Breast epithelium (tissue), 4 donors: Measurements from ENCODE around the gene SMG7. TPM values are rescaled to one million over a fixed set of nuclear protein-coding genes. Genes with fewer than 3 reads are reported as not detected.

Source experiments
- DNase-seq, 2 donors: peaks; one replicate each; pipeline ENCODE4 v3.0.0-alpha.2; 2019; ENCODE audit warnings: low spot score in 2 of 2
- H3K27ac ChIP-seq, 2 donors: fragments of 200-600 bp; sonication (generic) in 1 of 2; one replicate each; pipeline ENCODE4 v1.5.1; 2016 to 2019; ENCODE audit warnings: mild to moderate bottlenecking in 1 of 2
- H3K27me3 ChIP-seq, 2 donors: fragments of 200-600 bp; sonication (generic) in 1 of 2; one replicate each; pipeline versions ENCODE4 v1.5.1 to v1.6.0; 2017 to 2019; ENCODE audit warnings: control low read depth in 1 of 2, mild to moderate bottlenecking in 1 of 2
- H3K36me3 ChIP-seq: fragments of 200-600 bp; one replicate; pipeline ENCODE4 v1.5.1; 2019
- H3K4me1 ChIP-seq, 2 donors: fragments of 200-600 bp; sonication (generic); one replicate each; pipeline ENCODE4 v1.5.1; 2016 to 2019; ENCODE audit warnings: control low read depth in 1 of 2
- H3K4me3 ChIP-seq, 3 donors: fragments of 200-600 bp; sonication (generic); 1 replicate in 2 of 3; 2 replicates in 1 of 3; pipeline ENCODE4 v1.5.1; 2016 to 2019; ENCODE audit warnings: mild to moderate bottlenecking in 3 of 3, moderate library complexity in 2 of 3
- H3K9me3 ChIP-seq, 2 donors: fragments of 200-600 bp; sonication (generic) in 1 of 2; one replicate each; pipeline ENCODE4 v1.5.1; 2016 to 2019; ENCODE audit warnings: control low read depth in 1 of 2
- CTCF ChIP-seq, 3 donors: fragments of 450-650 bp; IDR thresholded peaks; one replicate each; pipeline ENCODE4 v1.5.1; 2016 to 2017; ENCODE audit warnings: antibody characterized with exemption in 3 of 3, mild to moderate bottlenecking in 3 of 3, moderate library complexity in 3 of 3
- POLR2A ChIP-seq: fragments of 450-650 bp; IDR thresholded peaks from one replicate; pipeline ENCODE4 v1.6.1; 2016; ENCODE audit warnings: antibody characterized with exemption, mild to moderate bottlenecking, moderate library complexity
- POLR2AphosphoS5 ChIP-seq, 3 donors: sonication (generic); formaldehyde crosslinking; IDR thresholded peaks; one replicate each; pipeline ENCODE4 v1.6.1; 2017; ENCODE audit warnings: antibody characterized with exemption in 3 of 3
- intact Hi-C: fragments of 100-400 bp; cut with DNase I; formaldehyde crosslinking; loops from one replicate; pipeline ENCODE4 v1.15.1; 2023; ENCODE audit warnings: low total_unique reads
- total RNA-seq, 3 donors: library from RNA; depleted of rRNA; stranded (reverse); fragments of >200 nt; gene quantifications; one replicate each; pipeline ENCODE4 v1.1.0, GENCODE V29; 2016

SMG7 gene
- total RNA-seq, 3 donors from 2014 or later: 34.6 to 46.5 (median 43.3) TPM

DNA sequence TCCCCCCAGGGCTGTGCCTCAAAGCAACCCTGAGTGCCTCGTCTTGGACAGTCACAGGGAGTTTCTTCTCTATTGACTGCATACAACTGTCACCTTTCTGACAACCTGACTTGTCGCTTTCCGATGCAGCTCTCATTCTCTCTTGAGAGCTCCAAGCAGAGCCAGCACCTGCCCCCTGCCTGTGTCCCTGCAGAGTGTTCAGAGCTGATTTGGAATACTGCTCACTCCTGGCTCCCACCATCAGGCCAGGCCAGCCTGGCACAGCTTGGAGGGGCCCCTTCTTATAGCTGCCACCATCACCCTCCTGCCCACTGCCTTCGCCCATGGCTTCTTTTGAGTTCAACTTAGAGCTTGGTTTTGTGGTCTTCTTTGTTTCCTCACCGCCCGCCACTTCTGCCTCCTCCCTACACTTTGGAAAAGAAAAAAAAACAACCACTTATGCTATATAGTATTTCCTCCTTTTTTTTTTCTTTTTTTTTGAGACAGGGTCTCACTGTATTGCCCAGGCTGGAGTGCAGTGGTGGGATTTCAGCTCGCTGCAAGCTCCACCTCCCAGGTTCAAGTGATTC, 105.7 kb downstream of the SMG7 start:
- Histone ChIP-seq H3K4me1 (no peaks in the 10 kb centered on the region), H3K36me3 (no peaks in the 10 kb centered on the region), H3K27ac (no peak overlapping the region), H3K27me3 (no peaks in the 10 kb centered on the region), H3K4me3 (no peak overlapping the region), H3K9me3 (no peaks in the 10 kb centered on the region)
- no peak for DNase-seq
- TF ChIP-seq POLR2A (no peak), POLR2AphosphoS5 (IDR thresholded peaks at IDR 0.05) (no peak), CTCF (IDR thresholded peaks at IDR 0.05) (no peak)
- intact Hi-C loops: no loop called here

DNA sequence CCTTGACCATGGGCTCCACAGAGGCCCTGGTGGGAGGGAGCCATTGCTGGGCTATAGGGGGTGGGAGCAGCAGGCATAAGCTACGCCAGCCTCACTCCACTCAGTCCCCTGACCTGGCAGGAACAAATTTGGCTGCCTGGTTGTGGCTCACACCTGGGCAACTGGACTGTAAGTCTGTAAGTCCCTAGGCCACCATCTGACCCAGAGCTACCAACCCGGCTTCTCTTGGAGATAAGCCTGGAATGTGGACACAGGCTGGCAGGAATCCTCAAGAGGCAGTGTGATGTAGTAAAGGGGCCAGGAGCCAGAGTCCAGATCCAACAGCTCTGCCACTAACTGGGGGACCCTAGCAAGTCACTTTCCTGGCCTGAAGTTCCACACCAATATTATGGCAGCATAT, 106.6 kb downstream of the SMG7 start:
- H3K4me1 ChIP-seq: no peaks in the 10 kb centered on the region
- H3K27me3 ChIP-seq: no peaks in the 10 kb centered on the region
- H3K9me3 ChIP-seq: no peaks in the 10 kb centered on the region
- intact Hi-C loops: no loop called here
- TF ChIP-seq POLR2AphosphoS5 (IDR thresholded peaks at IDR 0.05) (no peak), CTCF (IDR thresholded peaks at IDR 0.05) (no peak), POLR2A (no peak)
- no peaks in the 10 kb centered on the region for H3K36me3 ChIP-seq
- no peak overlapping the region for H3K27ac ChIP-seq
- DNase-seq: no peak
- H3K4me3 ChIP-seq: no peak overlapping the region

- TF ChIP-seq POLR2AphosphoS5 (IDR thresholded peaks at IDR 0.05) (no peak), POLR2A (no peak), CTCF (IDR thresholded peaks at IDR 0.05) (no peak)
- Histone ChIP-seq H3K4me1 (no peaks in the 10 kb centered on the region), H3K9me3 (no peaks in the 10 kb centered on the region), H3K36me3 (no peaks in the 10 kb centered on the region), H3K27ac (no peak overlapping the region), H3K27me3 (no peaks in the 10 kb centered on the region), H3K4me3 (no peak overlapping the region)
- intact Hi-C loops: no loop called here
- no peak for DNase-seq
Observed at GRCh38 chr1:183580281-183580682, 108.0 kb downstream of the SMG7 start.

DNA sequence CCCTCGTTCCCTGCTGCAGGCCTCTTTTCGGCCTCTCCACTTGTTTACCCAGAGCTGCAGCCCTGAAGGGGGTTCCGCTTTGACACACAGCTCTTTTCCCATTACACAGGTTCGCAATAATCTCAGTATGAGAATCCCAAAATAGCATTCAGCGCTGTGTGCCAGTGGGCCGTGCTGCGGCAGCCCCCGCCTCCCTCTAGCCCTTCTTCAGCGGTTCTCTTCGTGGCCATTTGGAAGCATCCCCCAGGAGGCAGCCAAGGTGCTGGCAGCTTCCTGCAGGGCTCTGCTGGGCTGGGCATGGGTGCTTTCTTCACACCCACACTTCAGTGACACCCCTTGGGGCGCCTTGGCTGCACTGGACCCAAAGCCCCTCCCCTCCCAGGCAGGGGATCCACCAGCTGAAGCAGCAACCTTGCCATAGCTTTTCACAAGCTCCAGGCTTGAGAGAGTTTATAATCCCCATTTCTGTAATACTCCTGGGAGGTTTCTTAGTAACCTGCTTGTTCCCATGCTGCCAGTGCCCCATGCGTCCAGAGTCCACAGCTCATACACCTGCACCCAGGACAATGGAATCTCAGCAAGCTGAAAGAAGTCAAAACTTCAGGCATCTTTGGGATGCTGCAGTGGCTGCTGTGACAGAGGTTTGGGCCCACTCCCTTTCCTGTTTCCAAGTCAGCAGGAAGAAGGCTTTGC, 109.9 kb downstream of the SMG7 start:
- intact Hi-C loops: no loop called here
- H3K9me3 ChIP-seq: no peaks in the 10 kb centered on the region
- H3K4me1 ChIP-seq: no peaks in the 10 kb centered on the region
- no peak for DNase-seq
- H3K36me3 ChIP-seq: no peaks in the 10 kb centered on the region
- peak overlapping the region in 1 of 2 donors; percentile 3 for H3K27ac ChIP-seq
- H3K4me3 ChIP-seq: no peak overlapping the region
- TF ChIP-seq CTCF (IDR thresholded peaks at IDR 0.05) (no peak), POLR2A (no peak), POLR2AphosphoS5 (IDR thresholded peaks at IDR 0.05) (no peak)
- H3K27me3 ChIP-seq: no peaks in the 10 kb centered on the region

GRCh38 chr1:183583466-183583865, 111.2 kb downstream of the SMG7 start:
- no peak for DNase-seq
- TF ChIP-seq POLR2AphosphoS5 (IDR thresholded peaks at IDR 0.05) (no peak), CTCF (IDR thresholded peaks at IDR 0.05) (no peak), POLR2A (no peak)
- Histone ChIP-seq H3K36me3 (no peaks in the 10 kb centered on the region), H3K4me1 (no peaks in the 10 kb centered on the region), H3K27ac (no peak overlapping the region), H3K27me3 (no peaks in the 10 kb centered on the region), H3K4me3 (no peak overlapping the region), H3K9me3 (no peaks in the 10 kb centered on the region)
- intact Hi-C loops: no loop called here
